HepG2 (cell line): ENCODE data around the gene CREBBP. TPM values are rescaled to one million over a fixed set of nuclear protein-coding genes. Genes with fewer than 3 reads are reported as not detected.

ENCODE experiments used
- DNMT3B ChIP-seq: conservative IDR thresholded peaks from 2 replicates; pipeline ENCODE4 v1.6.1; 2016; ENCODE audit warnings: missing biosample characterization, control low read depth
- ESRRA ChIP-seq: sonication (generic); formaldehyde crosslinking; IDR thresholded peaks from 2 replicates; pipeline ENCODE4 v1.5.1; 2020; ENCODE audit warnings: mild to moderate bottlenecking, low read depth, missing genetic modification reagents
- FOSL1 ChIP-seq: sonication (generic); formaldehyde crosslinking; IDR thresholded peaks from 2 replicates; pipeline ENCODE4 v1.9.0; 2021; ENCODE audit warnings: missing genetic modification reagents, borderline replicate concordance
- FOXK1 ChIP-seq: sonication (generic); formaldehyde crosslinking; IDR thresholded peaks from 2 replicates; pipeline ENCODE4 v1.4.0; 2020; ENCODE audit warnings: low read depth, missing genetic modification reagents, borderline replicate concordance
- HDAC6 ChIP-seq: fragments of 200-600 bp; sonication (generic); IDR thresholded peaks from 2 replicates; pipeline ENCODE4 v1.7.0; 2017; ENCODE audit warnings: mild to moderate bottlenecking, antibody characterized with exemption, low read length, low read depth
- HHEX ChIP-seq: IDR thresholded peaks from 2 replicates; pipeline ENCODE4 v1.6.1; 2016; ENCODE audit warnings: control low read depth
- HMG20A ChIP-seq: IDR thresholded peaks from 2 replicates; pipeline ENCODE4 v1.6.1; 2016; ENCODE audit warnings: borderline replicate concordance
- HOXD1 ChIP-seq: sonication (generic); formaldehyde crosslinking; IDR thresholded peaks from 2 replicates; pipeline ENCODE4 v1.5.0; 2020; ENCODE audit warnings: missing genetic modification reagents
- NR0B2 ChIP-seq: sonication (generic); formaldehyde crosslinking; IDR thresholded peaks from 2 replicates; pipeline ENCODE4 v1.4.0; 2020; ENCODE audit warnings: mild to moderate bottlenecking, missing genetic modification reagents
- PRMT3 ChIP-seq: sonication (generic); formaldehyde crosslinking; IDR thresholded peaks from 2 replicates; pipeline ENCODE4 v1.8.1; 2022; ENCODE audit warnings: low read depth, mild to moderate bottlenecking, moderate library complexity, missing genetic modification reagents, borderline replicate concordance
- SETDB1 ChIP-seq: sonication (generic); formaldehyde crosslinking; IDR thresholded peaks from 2 replicates; pipeline ENCODE4 v1.5.1; 2020; ENCODE audit warnings: missing genetic modification reagents, mild to moderate bottlenecking, borderline replicate concordance
- STAT5B ChIP-seq: sonication (generic); formaldehyde crosslinking; IDR thresholded peaks from 2 replicates; pipeline ENCODE4 v1.4.0; 2020; ENCODE audit warnings: missing genetic modification reagents
- ZBTB8A ChIP-seq: sonication (generic); formaldehyde crosslinking; IDR thresholded peaks from 2 replicates; pipeline ENCODE4 v1.4.0; 2020; ENCODE audit warnings: mild to moderate bottlenecking, low read depth, missing genetic modification reagents, borderline replicate concordance
- ZNF124 ChIP-seq: sonication (generic); formaldehyde crosslinking; IDR thresholded peaks from 2 replicates; pipeline ENCODE4 v1.4.0; 2020; ENCODE audit warnings: missing genetic modification reagents
- ZNF232 ChIP-seq: sonication (generic); formaldehyde crosslinking; IDR thresholded peaks from 2 replicates; pipeline ENCODE4 v1.4.0; 2020; ENCODE audit warnings: missing genetic modification reagents, borderline replicate concordance
- ZNF549 ChIP-seq: sonication (generic); formaldehyde crosslinking; IDR thresholded peaks from 2 replicates; pipeline ENCODE4 v1.5.0; 2020; ENCODE audit warnings: missing genetic modification reagents
- ZNF556 ChIP-seq: sonication (generic); formaldehyde crosslinking; IDR thresholded peaks from 2 replicates; pipeline ENCODE4 v1.4.0; 2020; ENCODE audit warnings: mild to moderate bottlenecking, missing genetic modification reagents, borderline replicate concordance
- ZNF577 ChIP-seq: sonication (generic); formaldehyde crosslinking; IDR thresholded peaks from 2 replicates; pipeline ENCODE4 v1.4.0; 2020; ENCODE audit warnings: mild to moderate bottlenecking, low read depth, missing genetic modification reagents, borderline replicate concordance
- ZSCAN31 ChIP-seq: sonication (generic); formaldehyde crosslinking; IDR thresholded peaks from 2 replicates; pipeline ENCODE4 v1.5.0; 2020; ENCODE audit warnings: low read depth, mild to moderate bottlenecking, missing genetic modification reagents
- ZZZ3 ChIP-seq: sonication (generic); formaldehyde crosslinking; IDR thresholded peaks from 2 replicates; pipeline ENCODE4 v1.4.0; 2020; ENCODE audit warnings: missing genetic modification reagents, mild to moderate bottlenecking, borderline replicate concordance
- polyA plus RNA-seq, 8 experiments: library from polyadenylated mRNA; depleted of rRNA in 3 of 8; stranded (reverse) in 7 of 8; unstranded in 1 of 8; fragments of >200 nt; fragmentation: Illumina TruSeq in 4 of 8; extraction: Trizol in 4 of 8; gene quantifications; 2 replicates each; pipeline versions ENCODE4 v1.2.1 to v1.2.3, GENCODE V29; 2011 to 2016; ENCODE audit warnings: low read depth in 4 of 8, missing spikeins in 1 of 8, mixed read lengths in 1 of 8; ENCODE audit not compliant: insufficient read depth in 1 of 8
- total RNA-seq, 5 experiments: library from RNA; depleted of rRNA; stranded (reverse); fragments of >200 nt; fragmentation: Illumina TruSeq; extraction: Trizol; gene quantifications; 2 replicates each; pipeline ENCODE4 v1.2.3, GENCODE V29; 2016; ENCODE audit warnings: low read depth in 1 of 5
- TF ChIP-seq, protein P1 (sequence below): sonication (generic); formaldehyde crosslinking; IDR thresholded peaks from 2 replicates; pipeline ENCODE4 v1.8.1; 2023; ENCODE audit warnings: mild to moderate bottlenecking, inconsistent platforms, moderate library complexity, missing genetic modification reagents, borderline replicate concordance
- TF ChIP-seq, protein P2 (sequence below): sonication (generic); formaldehyde crosslinking; IDR thresholded peaks from 2 replicates; pipeline ENCODE4 v1.8.0; 2022; ENCODE audit warnings: mild to moderate bottlenecking, missing genetic modification reagents
- TF ChIP-seq, protein P3 (sequence below): sonication (generic); formaldehyde crosslinking; IDR thresholded peaks from 2 replicates; pipeline ENCODE4 v1.4.0; 2020; ENCODE audit warnings: missing genetic modification reagents

Gene CREBBP
- total and polyA plus RNA-seq, 2 of the 13 experiments (the other 11 are each of a cell fraction or from before 2014, with no cell fraction given): 5.3 to 10.4 TPM

- TF ChIP-seq, protein P1, sequence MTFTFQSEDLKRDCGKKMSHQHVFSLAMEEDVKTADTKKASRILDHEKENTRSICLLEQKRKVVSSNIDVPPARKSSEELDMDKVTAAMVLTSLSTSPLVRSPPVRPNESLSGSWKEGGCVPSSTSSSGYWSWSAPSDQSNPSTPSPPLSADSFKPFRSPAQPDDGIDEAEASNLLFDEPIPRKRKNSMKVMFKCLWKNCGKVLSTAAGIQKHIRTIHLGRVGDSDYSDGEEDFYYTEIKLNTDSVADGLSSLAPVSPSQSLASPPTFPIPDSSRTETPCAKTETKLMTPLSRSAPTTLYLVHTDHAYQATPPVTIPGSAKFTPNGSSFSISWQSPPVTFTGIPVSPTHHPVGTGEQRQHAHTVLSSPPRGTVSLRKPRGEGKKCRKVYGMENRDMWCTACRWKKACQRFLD (CRISPR knock-in tag): no peak
- peak; percentile 75; the same call in 1 of the 2 replicates for TF ChIP-seq HMG20A
- no peak for TF ChIP-seq HDAC6
- TF ChIP-seq NR0B2: peak; percentile 78; the same call in 1 of the 2 replicates
- TF ChIP-seq ZNF556: peak; percentile 88
- TF ChIP-seq ZNF577 (CRISPR knock-in tag): no peak
- TF ChIP-seq HOXD1 (CRISPR knock-in tag): peak; percentile 79
- no peak for TF ChIP-seq ZNF232
- TF ChIP-seq, protein P2, sequence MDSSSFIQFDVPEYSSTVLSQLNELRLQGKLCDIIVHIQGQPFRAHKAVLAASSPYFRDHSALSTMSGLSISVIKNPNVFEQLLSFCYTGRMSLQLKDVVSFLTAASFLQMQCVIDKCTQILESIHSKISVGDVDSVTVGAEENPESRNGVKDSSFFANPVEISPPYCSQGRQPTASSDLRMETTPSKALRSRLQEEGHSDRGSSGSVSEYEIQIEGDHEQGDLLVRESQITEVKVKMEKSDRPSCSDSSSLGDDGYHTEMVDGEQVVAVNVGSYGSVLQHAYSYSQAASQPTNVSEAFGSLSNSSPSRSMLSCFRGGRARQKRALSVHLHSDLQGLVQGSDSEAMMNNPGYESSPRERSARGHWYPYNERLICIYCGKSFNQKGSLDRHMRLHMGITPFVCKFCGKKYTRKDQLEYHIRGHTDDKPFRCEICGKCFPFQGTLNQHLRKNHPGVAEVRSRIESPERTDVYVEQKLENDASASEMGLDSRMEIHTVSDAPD: peak; percentile 98
- TF ChIP-seq PRMT3: 0 out of 2 replicates have a peak, but pooled peaks have one; percentile 78
- peak; percentile 32; the same call in 1 of the 2 replicates for TF ChIP-seq DNMT3B (CRISPR knock-in tag)
- TF ChIP-seq ZNF124: peak; percentile 93; the same call in 1 of the 2 replicates
- TF ChIP-seq STAT5B (CRISPR knock-in tag): no peak
- peak; percentile 90 for TF ChIP-seq FOXK1
- TF ChIP-seq ZSCAN31: peak; percentile 79; the same call in 1 of the 2 replicates
- TF ChIP-seq ZBTB8A (CRISPR knock-in tag): no peak
- TF ChIP-seq ESRRA (CRISPR knock-in tag): peak; percentile 86
- TF ChIP-seq, protein P3, sequence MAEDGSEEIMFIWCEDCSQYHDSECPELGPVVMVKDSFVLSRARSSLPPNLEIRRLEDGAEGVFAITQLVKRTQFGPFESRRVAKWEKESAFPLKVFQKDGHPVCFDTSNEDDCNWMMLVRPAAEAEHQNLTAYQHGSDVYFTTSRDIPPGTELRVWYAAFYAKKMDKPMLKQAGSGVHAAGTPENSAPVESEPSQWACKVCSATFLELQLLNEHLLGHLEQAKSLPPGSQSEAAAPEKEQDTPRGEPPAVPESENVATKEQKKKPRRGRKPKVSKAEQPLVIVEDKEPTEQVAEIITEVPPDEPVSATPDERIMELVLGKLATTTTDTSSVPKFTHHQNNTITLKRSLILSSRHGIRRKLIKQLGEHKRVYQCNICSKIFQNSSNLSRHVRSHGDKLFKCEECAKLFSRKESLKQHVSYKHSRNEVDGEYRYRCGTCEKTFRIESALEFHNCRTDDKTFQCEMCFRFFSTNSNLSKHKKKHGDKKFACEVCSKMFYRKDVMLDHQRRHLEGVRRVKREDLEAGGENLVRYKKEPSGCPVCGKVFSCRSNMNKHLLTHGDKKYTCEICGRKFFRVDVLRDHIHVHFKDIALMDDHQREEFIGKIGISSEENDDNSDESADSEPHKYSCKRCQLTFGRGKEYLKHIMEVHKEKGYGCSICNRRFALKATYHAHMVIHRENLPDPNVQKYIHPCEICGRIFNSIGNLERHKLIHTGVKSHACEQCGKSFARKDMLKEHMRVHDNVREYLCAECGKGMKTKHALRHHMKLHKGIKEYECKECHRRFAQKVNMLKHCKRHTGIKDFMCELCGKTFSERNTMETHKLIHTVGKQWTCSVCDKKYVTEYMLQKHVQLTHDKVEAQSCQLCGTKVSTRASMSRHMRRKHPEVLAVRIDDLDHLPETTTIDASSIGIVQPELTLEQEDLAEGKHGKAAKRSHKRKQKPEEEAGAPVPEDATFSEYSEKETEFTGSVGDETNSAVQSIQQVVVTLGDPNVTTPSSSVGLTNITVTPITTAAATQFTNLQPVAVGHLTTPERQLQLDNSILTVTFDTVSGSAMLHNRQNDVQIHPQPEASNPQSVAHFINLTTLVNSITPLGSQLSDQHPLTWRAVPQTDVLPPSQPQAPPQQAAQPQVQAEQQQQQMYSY (CRISPR knock-in tag): 0 out of 2 replicates have a peak, but pooled peaks have one; percentile 56
- TF ChIP-seq ZZZ3 (CRISPR knock-in tag): no peak
- TF ChIP-seq FOSL1 (CRISPR knock-in tag): no peak; the same call in 1 of the 2 replicates
- no peak for TF ChIP-seq ZNF549
- peak; percentile 77 for TF ChIP-seq HHEX
- no peak for TF ChIP-seq SETDB1 (CRISPR knock-in tag)
These were observed 184.7 kb downstream of the CREBBP start (continued) for GRCh38 chr16:3695610-3696369.
